ENCODE results near the gene IPPK.

The IPPK gene

GRCh38 chr9:92603100-92603499 lies 66.8 kb downstream of the IPPK start:
- Histone ChIP-seq H3K9me2 (replicated peaks; ENCODE audit: insufficient read depth, low read length) (no peaks in the 10 kb centered on the region), H3K4me2 (ENCODE audit: low read depth, low read length) (no peak overlapping the region), H3K27me3 (replicated peaks; ENCODE audit: insufficient read depth, low read length) (no peaks in the 10 kb centered on the region), H3K4me1 (ENCODE audit: low read length) (peaks cover 27% of the 10 kb centered on the region), H3K79me2 (ENCODE audit: low read length) (peaks cover 4% of the 10 kb centered on the region; the same call in 1 of the 2 replicates), H4K20me1 (ENCODE audit: insufficient read depth, low read length) (no peaks in the 10 kb centered on the region), H3K27ac (ENCODE audit: low read length) (no peak overlapping the region), H2AFZ (ENCODE audit: low read length) (no peak overlapping the region), H3K9me3 (replicated peaks; ENCODE audit: insufficient read depth, low read length) (no peaks in the 10 kb centered on the region), H3F3A (ENCODE audit: insufficient read depth, low read length) (peaks cover 9% of the 10 kb centered on the region; the same call in 1 of the 2 replicates), H3K36me3 (replicated peaks; ENCODE audit: insufficient read depth, low read length) (no peaks in the 10 kb centered on the region), H3K9ac (ENCODE audit: low read length) (no peak overlapping the region), H3K4me3 (ENCODE audit: low read length) (no peak overlapping the region)
- TF ChIP-seq EZH2 (optimal IDR thresholded peaks at IDR 0.05; ENCODE audit: low read depth, low read length): no peak
- TF ChIP-seq CTCF (IDR thresholded peaks at IDR 0.05; ENCODE audit: low read length): no peak
- no peak for TF ChIP-seq EZH2phosphoT487 (IDR thresholded peaks at IDR 0.05; ENCODE audit: low read length)
- no peak for DNase-seq

GRCh38 chr9:92602413-92602812 lies 67.5 kb downstream of the IPPK start:
- Histone ChIP-seq H3K27me3 (replicated peaks; ENCODE audit: insufficient read depth, low read length) (no peaks in the 10 kb centered on the region), H3K9ac (ENCODE audit: low read length) (no peak overlapping the region), H3K4me1 (ENCODE audit: low read length) (peaks cover 20% of the 10 kb centered on the region), H3F3A (ENCODE audit: insufficient read depth, low read length) (peaks cover 6% of the 10 kb centered on the region; the same call in 1 of the 2 replicates), H3K79me2 (ENCODE audit: low read length) (peaks cover 4% of the 10 kb centered on the region; the same call in 1 of the 2 replicates), H3K27ac (ENCODE audit: low read length) (no peak overlapping the region), H3K9me3 (replicated peaks; ENCODE audit: insufficient read depth, low read length) (no peaks in the 10 kb centered on the region), H3K4me2 (ENCODE audit: low read depth, low read length) (no peak overlapping the region), H3K36me3 (replicated peaks; ENCODE audit: insufficient read depth, low read length) (no peaks in the 10 kb centered on the region), H3K4me3 (ENCODE audit: low read length) (no peak overlapping the region), H2AFZ (ENCODE audit: low read length) (no peak overlapping the region), H3K9me2 (replicated peaks; ENCODE audit: insufficient read depth, low read length) (no peaks in the 10 kb centered on the region), H4K20me1 (ENCODE audit: insufficient read depth, low read length) (no peaks in the 10 kb centered on the region)
- DNase-seq: no peak
- TF ChIP-seq EZH2 (optimal IDR thresholded peaks at IDR 0.05; ENCODE audit: low read depth, low read length) (no peak), EZH2phosphoT487 (IDR thresholded peaks at IDR 0.05; ENCODE audit: low read length) (no peak), CTCF (IDR thresholded peaks at IDR 0.05; ENCODE audit: low read length) (no peak)

- no peak for TF ChIP-seq CTCF (IDR thresholded peaks at IDR 0.05; ENCODE audit: low read length)
- TF ChIP-seq EZH2phosphoT487 (IDR thresholded peaks at IDR 0.05; ENCODE audit: low read length): no peak
- TF ChIP-seq EZH2 (optimal IDR thresholded peaks at IDR 0.05; ENCODE audit: low read depth, low read length): no peak
- H2AFZ ChIP-seq (ENCODE audit: low read length): no peak overlapping the region
Observed at GRCh38 chr9:92601451-92601850, 68.5 kb downstream of the IPPK start.

More at GRCh38 chr9:92601451-92601850, 68.5 kb downstream of the IPPK start:
- Histone ChIP-seq H3K9ac (ENCODE audit: low read length) (no peak overlapping the region), H4K20me1 (ENCODE audit: insufficient read depth, low read length) (no peaks in the 10 kb centered on the region), H3K9me3 (replicated peaks; ENCODE audit: insufficient read depth, low read length) (no peaks in the 10 kb centered on the region), H3K4me2 (ENCODE audit: low read depth, low read length) (no peak overlapping the region), H3F3A (ENCODE audit: insufficient read depth, low read length) (no peaks in the 10 kb centered on the region), H3K27me3 (replicated peaks; ENCODE audit: insufficient read depth, low read length) (no peaks in the 10 kb centered on the region), H3K9me2 (replicated peaks; ENCODE audit: insufficient read depth, low read length) (no peaks in the 10 kb centered on the region), H3K4me3 (ENCODE audit: low read length) (no peak overlapping the region), H3K27ac (ENCODE audit: low read length) (no peak overlapping the region), H3K79me2 (ENCODE audit: low read length) (peaks cover 4% of the 10 kb centered on the region; the same call in 1 of the 2 replicates), H3K4me1 (ENCODE audit: low read length) (peaks cover 14% of the 10 kb centered on the region), H3K36me3 (replicated peaks; ENCODE audit: insufficient read depth, low read length) (no peaks in the 10 kb centered on the region)
- no peak for DNase-seq
